ENCODE results near the gene LPCAT3.

LPCAT3 gene

DNA sequence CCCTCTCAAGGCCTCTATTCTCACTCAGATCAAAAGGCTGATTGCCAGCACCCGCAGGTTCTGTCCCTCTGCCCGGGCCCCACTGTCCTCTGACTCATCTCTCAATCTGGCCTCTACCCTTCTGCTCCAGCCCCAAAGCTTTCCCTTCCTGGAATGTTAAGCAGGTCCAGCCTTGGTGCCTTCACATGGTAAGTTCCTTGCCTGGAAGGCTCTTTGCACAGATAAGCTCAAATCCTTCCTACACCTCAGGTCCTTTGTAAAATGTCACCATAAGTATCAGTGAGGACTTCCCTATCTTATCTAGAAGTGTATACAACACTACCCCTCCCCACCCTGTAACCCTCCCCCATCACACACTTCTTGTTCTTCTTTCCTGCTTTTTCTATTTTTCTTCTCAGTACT lies 22.2 kb downstream of the LPCAT3 start:
- Histone ChIP-seq H3K27ac (replicated peaks) (no peak overlapping the region), H3K27me3 (ENCODE audit: insufficient read depth, poor library complexity, severe bottlenecking) (no peaks in the 10 kb centered on the region), H3K4me3 (replicated peaks; ENCODE audit: insufficient read depth, low read length) (no peak overlapping the region)
- TF ChIP-seq, protein P1, sequence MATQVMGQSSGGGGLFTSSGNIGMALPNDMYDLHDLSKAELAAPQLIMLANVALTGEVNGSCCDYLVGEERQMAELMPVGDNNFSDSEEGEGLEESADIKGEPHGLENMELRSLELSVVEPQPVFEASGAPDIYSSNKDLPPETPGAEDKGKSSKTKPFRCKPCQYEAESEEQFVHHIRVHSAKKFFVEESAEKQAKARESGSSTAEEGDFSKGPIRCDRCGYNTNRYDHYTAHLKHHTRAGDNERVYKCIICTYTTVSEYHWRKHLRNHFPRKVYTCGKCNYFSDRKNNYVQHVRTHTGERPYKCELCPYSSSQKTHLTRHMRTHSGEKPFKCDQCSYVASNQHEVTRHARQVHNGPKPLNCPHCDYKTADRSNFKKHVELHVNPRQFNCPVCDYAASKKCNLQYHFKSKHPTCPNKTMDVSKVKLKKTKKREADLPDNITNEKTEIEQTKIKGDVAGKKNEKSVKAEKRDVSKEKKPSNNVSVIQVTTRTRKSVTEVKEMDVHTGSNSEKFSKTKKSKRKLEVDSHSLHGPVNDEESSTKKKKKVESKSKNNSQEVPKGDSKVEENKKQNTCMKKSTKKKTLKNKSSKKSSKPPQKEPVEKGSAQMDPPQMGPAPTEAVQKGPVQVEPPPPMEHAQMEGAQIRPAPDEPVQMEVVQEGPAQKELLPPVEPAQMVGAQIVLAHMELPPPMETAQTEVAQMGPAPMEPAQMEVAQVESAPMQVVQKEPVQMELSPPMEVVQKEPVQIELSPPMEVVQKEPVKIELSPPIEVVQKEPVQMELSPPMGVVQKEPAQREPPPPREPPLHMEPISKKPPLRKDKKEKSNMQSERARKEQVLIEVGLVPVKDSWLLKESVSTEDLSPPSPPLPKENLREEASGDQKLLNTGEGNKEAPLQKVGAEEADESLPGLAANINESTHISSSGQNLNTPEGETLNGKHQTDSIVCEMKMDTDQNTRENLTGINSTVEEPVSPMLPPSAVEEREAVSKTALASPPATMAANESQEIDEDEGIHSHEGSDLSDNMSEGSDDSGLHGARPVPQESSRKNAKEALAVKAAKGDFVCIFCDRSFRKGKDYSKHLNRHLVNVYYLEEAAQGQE (IDR thresholded peaks at IDR 0.05; ENCODE audit: insufficient replicate concordance, low read depth): no peak
- TF ChIP-seq SPI1 (IDR thresholded peaks at IDR 0.05; ENCODE audit: borderline replicate concordance, low read depth): peak; percentile 33; the same call in 1 of the 2 replicates
- peak; percentile 9 to 22 for DNase-seq (ENCODE audit: low read depth in 1 of 2, low spot score in 1 of 2)

DNA sequence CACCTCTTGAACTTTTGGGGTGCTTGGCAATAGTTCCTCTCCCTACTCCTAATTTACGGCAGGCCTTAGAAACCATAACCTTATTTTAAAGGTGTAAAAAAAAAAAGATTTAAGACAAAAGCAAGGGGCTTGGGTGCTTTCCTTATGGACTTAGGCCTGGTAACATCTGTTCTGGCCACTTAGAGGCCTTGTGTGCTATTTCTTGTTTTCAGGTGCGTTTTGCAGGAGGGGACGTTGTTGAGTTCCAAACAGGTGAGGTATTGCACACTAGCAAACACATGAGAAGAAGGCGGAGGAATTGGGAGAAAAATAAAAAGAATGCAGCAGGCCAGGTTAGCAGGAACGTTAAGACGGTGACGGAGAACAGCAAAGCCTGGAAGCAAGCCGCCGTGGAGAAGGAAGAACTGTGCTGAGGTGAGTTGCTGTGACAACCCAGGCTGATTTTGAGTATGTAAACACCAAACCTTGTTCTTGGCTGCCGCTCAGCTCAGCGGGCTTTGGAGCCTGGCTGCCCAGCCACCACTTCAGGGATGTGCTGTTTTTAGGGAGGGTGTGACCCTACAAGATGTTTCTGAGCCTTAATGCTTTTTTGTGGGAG lies 30.2 kb downstream of the LPCAT3 start:
- no peak for TF ChIP-seq GABPA (IDR thresholded peaks at IDR 0.05; ENCODE audit: low read depth)
- TF ChIP-seq, protein P2, sequence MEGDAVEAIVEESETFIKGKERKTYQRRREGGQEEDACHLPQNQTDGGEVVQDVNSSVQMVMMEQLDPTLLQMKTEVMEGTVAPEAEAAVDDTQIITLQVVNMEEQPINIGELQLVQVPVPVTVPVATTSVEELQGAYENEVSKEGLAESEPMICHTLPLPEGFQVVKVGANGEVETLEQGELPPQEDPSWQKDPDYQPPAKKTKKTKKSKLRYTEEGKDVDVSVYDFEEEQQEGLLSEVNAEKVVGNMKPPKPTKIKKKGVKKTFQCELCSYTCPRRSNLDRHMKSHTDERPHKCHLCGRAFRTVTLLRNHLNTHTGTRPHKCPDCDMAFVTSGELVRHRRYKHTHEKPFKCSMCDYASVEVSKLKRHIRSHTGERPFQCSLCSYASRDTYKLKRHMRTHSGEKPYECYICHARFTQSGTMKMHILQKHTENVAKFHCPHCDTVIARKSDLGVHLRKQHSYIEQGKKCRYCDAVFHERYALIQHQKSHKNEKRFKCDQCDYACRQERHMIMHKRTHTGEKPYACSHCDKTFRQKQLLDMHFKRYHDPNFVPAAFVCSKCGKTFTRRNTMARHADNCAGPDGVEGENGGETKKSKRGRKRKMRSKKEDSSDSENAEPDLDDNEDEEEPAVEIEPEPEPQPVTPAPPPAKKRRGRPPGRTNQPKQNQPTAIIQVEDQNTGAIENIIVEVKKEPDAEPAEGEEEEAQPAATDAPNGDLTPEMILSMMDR (IDR thresholded peaks at IDR 0.05; ENCODE audit: insufficient read depth, low read length): no peak
- Histone ChIP-seq H3K27me3 (ENCODE audit: insufficient read depth, poor library complexity, severe bottlenecking) (no peaks in the 10 kb centered on the region), H3K4me3 (replicated peaks; ENCODE audit: insufficient read depth, low read length) (no peak overlapping the region), H3K27ac (replicated peaks) (no peak overlapping the region)
- DNase-seq (ENCODE audit: low read depth in 1 of 2, low spot score in 1 of 2): no peak

DNA sequence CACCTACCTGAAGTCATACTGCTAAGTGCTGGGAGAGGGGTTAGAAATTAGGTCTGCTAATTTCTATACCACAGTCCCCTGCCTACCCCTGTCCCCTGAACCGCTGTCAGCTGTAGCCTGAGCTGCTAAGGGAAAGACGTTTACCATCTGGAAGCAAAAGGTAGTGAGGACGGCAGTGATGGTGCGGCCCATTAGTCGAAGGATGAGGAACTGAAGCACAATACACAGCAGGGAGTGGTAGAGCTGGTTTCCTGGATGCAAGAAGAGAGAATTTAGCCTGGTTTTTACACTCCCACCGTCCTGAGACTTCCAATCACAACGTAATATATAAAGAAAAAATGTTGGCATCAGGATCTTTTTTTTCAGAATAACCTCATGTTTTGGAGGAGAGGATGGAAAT lies 35.7 kb downstream of the LPCAT3 start:
- no peak overlapping the region for H3K27ac ChIP-seq (replicated peaks)
- H3K4me3 ChIP-seq (replicated peaks; ENCODE audit: insufficient read depth, low read length): no peak overlapping the region
- no peak for DNase-seq (ENCODE audit: low read depth in 1 of 2, low spot score in 1 of 2)
- no peaks in the 10 kb centered on the region for H3K27me3 ChIP-seq (ENCODE audit: insufficient read depth, poor library complexity, severe bottlenecking)
- TF ChIP-seq, protein P1 (IDR thresholded peaks at IDR 0.05; ENCODE audit: insufficient replicate concordance, low read depth): no peak
- TF ChIP-seq GABPA (IDR thresholded peaks at IDR 0.05; ENCODE audit: low read depth): no peak
- no peak for TF ChIP-seq SPI1 (IDR thresholded peaks at IDR 0.05; ENCODE audit: borderline replicate concordance, low read depth)
- TF ChIP-seq POLR2AphosphoS5 (IDR thresholded peaks at IDR 0.05; ENCODE audit: low read depth): no peak
- TF ChIP-seq, protein P2 (IDR thresholded peaks at IDR 0.05; ENCODE audit: insufficient read depth, low read length): no peak

DNA sequence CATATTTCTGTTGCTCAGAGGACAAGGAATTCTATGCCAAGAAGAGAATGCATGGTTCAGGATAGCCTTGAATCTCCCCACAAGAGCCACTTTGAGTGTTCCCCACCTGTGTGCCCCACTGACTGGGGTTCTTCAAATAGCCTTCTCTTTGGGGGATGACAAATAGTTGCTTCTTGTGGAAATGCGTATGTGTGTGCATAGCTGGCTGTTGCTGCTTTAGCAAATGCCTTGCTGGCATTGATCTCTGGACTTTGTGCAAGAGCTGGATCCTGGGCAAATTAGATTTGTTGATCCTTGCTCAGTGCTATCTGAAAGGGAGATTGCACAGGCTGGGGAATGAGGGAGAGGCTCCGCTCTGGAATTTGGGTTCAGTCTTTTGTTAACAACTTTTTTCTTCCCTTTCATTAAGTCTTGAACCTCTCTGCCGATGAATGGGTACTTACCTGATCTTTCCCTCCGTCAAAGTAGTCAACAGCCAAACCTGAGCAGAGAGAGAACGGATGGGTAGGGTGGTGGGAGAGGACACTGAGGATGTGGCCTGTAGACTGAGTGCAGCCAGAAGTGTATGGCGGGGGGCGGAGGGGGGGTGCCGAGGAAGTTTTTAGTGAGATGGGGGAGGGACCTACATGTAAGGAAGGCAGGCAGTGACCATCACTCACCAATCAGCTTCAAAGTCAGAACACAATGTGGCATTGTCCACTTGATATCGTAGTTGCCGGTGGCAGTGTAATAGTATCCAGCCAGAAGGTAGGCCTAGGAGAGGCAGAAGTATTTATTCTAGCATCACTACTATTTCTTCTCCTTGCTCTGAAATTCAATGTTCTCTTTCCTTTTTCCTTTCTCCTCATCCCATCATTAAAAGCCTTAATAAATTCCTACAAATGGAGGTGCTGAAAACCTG lies 36.9 kb downstream of the LPCAT3 start:
- no peak for DNase-seq (ENCODE audit: low read depth in 1 of 2, low spot score in 1 of 2)
- TF ChIP-seq, protein P2 (IDR thresholded peaks at IDR 0.05; ENCODE audit: insufficient read depth, low read length): no peak
- TF ChIP-seq, protein P1 (IDR thresholded peaks at IDR 0.05; ENCODE audit: insufficient replicate concordance, low read depth): no peak
- no peak for TF ChIP-seq SPI1 (IDR thresholded peaks at IDR 0.05; ENCODE audit: borderline replicate concordance, low read depth)
- no peak for TF ChIP-seq GABPA (IDR thresholded peaks at IDR 0.05; ENCODE audit: low read depth)
- TF ChIP-seq POLR2AphosphoS5 (IDR thresholded peaks at IDR 0.05; ENCODE audit: low read depth): no peak
- no peaks in the 10 kb centered on the region for H3K27me3 ChIP-seq (ENCODE audit: insufficient read depth, poor library complexity, severe bottlenecking)
- H3K27ac ChIP-seq (replicated peaks): no peak overlapping the region
- H3K4me3 ChIP-seq (replicated peaks; ENCODE audit: insufficient read depth, low read length): no peak overlapping the region

All from HL-60 (cell line).